OCI-LY3 (cell line): ENCODE data around the gene BTBD1.

Experiments
- H2AFZ ChIP-seq: fragments of 200-600, 300-600 bp; shearing (Covaris generic); 2 replicates; pipeline ENCODE4 v1.6.0; 2014; ENCODE audit warnings: antibody characterized with exemption, low read depth, low read length
- H3K27ac ChIP-seq: fragments of 200-600, 300-600 bp; sonication (generic); 2 replicates; pipeline ENCODE4 v1.5.1; 2014; ENCODE audit warnings: mild to moderate bottlenecking, low read length, moderate library complexity, mixed read lengths
- H3K27me3 ChIP-seq: fragments of 200-600, 300-600 bp; sonication (generic); 2 replicates; pipeline ENCODE4 v1.6.1; 2014; ENCODE audit warnings: low read depth, low read length, mixed read lengths
- H3K36me3 ChIP-seq: fragments of 200-600, 300-600 bp; sonication (generic); replicated peaks from 2 replicates; pipeline ENCODE3; 2014; ENCODE audit warnings: low read depth, low read length, mixed read lengths
- H3K4me1 ChIP-seq: fragments of 300-600, 200-600 bp; sonication (generic); 2 replicates; pipeline ENCODE4 v1.6.1; 2014; ENCODE audit warnings: low read length, mixed read lengths
- H3K4me2 ChIP-seq: fragments of 200-600, 300-600 bp; sonication (generic); 2 replicates; pipeline ENCODE4 v1.6.1; 2014; ENCODE audit warnings: low read length, mixed read lengths
- H3K4me3 ChIP-seq: fragments of 300-600, 200-600 bp; sonication (generic); 2 replicates; pipeline ENCODE4 v1.5.1; 2014; ENCODE audit warnings: antibody characterized with exemption, mild to moderate bottlenecking, low read length, moderate library complexity
- H3K79me2 ChIP-seq: fragments of 300-600, 200-600 bp; shearing (Covaris generic); 2 replicates; pipeline ENCODE4 v1.6.1; 2014; ENCODE audit warnings: mild to moderate bottlenecking, low read length, mixed read lengths
- H3K9ac ChIP-seq: fragments of 300-600, 200-600 bp; shearing (Covaris generic); 2 replicates; pipeline ENCODE4 v1.6.0; 2014; ENCODE audit warnings: mild to moderate bottlenecking, low read length, moderate library complexity
- H3K9me3 ChIP-seq: fragments of 200-600, 300-600 bp; shearing (Covaris generic); 2 replicates; pipeline ENCODE4 v1.6.1; 2014; ENCODE audit warnings: low read length, mixed read lengths; ENCODE audit not compliant: insufficient read depth
- H4K20me1 ChIP-seq: fragments of 200-600, 300-600 bp; sonication (generic); 2 replicates; pipeline ENCODE4 v1.6.1; 2016; ENCODE audit warnings: low read length, mixed read lengths; ENCODE audit not compliant: insufficient read depth
- EZH2phosphoT487 ChIP-seq: fragments of 200-600 bp; shearing (Covaris generic); IDR thresholded peaks from 2 replicates; pipeline ENCODE4 v1.6.1; 2018; ENCODE audit warnings: antibody characterized with exemption, mixed run types, low read depth
- TF ChIP-seq, protein P1 (sequence below): fragments of 200-600, 300-600 bp; sonication (generic); IDR thresholded peaks from 2 replicates; pipeline ENCODE4 v1.5.1; 2014; ENCODE audit warnings: antibody characterized with exemption, low read length, low read depth

Gene BTBD1

DNA sequence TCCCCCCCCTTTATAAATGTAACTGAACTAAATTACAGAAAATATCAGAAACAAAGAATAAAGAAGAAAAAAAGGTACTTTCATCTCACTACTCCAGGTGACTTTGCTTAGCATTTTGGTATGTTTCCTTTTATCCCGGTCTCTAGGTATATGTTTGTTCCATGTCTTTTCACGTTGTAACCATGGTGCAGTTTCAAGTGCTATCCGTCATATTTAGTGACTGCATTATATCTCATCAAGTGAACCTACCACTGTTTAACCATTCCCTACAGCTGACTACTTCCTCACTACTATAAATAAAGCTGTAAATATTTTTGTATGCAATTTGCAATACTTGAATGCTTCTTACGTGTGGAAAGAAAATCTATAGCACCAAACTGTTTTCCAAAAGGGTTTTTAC lies 2.2 kb downstream of the BTBD1 start:
- Histone ChIP-seq H3K9ac (peak overlapping the region; percentile 90), H3K4me3 (peak overlapping the region; percentile 84), H3K4me2 (peak overlapping the region; percentile 97), H4K20me1 (peaks cover 52% of the 10 kb centered on the region), H2AFZ (no peak overlapping the region), H3K9me3 (no peaks in the 10 kb centered on the region), H3K4me1 (peaks cover 55% of the 10 kb centered on the region), H3K79me2 (peaks cover 72% of the 10 kb centered on the region), H3K36me3 (peaks cover 21% of the 10 kb centered on the region), H3K27ac (peak overlapping the region; percentile 86), H3K27me3 (no peaks in the 10 kb centered on the region)
- no peak for TF ChIP-seq EZH2phosphoT487
- TF ChIP-seq, protein P1, sequence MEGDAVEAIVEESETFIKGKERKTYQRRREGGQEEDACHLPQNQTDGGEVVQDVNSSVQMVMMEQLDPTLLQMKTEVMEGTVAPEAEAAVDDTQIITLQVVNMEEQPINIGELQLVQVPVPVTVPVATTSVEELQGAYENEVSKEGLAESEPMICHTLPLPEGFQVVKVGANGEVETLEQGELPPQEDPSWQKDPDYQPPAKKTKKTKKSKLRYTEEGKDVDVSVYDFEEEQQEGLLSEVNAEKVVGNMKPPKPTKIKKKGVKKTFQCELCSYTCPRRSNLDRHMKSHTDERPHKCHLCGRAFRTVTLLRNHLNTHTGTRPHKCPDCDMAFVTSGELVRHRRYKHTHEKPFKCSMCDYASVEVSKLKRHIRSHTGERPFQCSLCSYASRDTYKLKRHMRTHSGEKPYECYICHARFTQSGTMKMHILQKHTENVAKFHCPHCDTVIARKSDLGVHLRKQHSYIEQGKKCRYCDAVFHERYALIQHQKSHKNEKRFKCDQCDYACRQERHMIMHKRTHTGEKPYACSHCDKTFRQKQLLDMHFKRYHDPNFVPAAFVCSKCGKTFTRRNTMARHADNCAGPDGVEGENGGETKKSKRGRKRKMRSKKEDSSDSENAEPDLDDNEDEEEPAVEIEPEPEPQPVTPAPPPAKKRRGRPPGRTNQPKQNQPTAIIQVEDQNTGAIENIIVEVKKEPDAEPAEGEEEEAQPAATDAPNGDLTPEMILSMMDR: no peak

DNA sequence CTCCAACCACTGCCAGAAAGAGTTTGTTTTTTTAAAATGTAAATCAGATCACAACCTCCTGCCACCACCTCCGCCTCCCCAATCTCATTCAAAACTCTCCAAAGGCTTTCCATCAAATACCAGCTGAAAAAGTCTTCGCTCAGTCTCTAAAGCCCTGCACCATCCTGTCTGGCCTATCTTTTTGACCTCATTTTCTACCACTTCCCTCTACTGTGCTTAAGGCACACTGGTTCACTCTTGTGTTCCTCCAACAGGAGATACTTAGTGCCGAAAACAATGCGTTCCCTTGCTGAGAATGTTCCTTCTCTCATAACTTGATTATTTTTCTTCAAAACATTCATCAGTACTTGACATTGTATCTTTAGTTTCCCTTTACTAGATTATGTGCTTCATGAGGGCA lies 3.5 kb downstream of the BTBD1 start:
- peaks cover 21% of the 10 kb centered on the region for H3K36me3 ChIP-seq
- H3K4me2 ChIP-seq: peak overlapping the region; percentile 97
- peak overlapping the region; percentile 84 for H3K4me3 ChIP-seq
- peaks cover 85% of the 10 kb centered on the region for H3K79me2 ChIP-seq
- H3K9me3 ChIP-seq: no peaks in the 10 kb centered on the region
- H2AFZ ChIP-seq: no peak overlapping the region
- peak overlapping the region; percentile 86 for H3K27ac ChIP-seq
- peaks cover 55% of the 10 kb centered on the region for H3K4me1 ChIP-seq
- TF ChIP-seq EZH2phosphoT487: no peak
- TF ChIP-seq, protein P1: no peak
- peaks cover 65% of the 10 kb centered on the region for H4K20me1 ChIP-seq
- peak overlapping the region; percentile 90 for H3K9ac ChIP-seq
- H3K27me3 ChIP-seq: no peaks in the 10 kb centered on the region

DNA sequence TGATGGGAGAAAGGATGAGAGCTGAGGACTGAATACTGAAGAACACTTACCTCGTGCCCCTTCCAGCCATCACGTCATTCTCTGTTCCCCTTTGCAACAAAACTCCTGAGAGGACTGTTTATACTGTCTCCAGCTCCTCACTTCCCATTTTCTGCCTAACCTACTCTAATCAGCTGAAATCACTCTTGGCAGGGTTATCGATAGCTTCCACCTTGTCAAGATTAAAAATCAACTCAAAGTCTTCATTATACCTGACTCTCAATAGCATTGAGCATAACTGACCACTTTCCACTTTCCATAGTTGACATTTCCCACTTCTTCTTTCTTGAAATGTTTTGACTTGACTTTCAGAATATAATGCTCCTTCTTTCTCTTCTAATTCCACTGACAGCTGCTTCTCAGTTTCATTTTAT lies 4.3 kb downstream of the BTBD1 start:
- TF ChIP-seq, protein P1: no peak
- peak overlapping the region; percentile 31; the same call in 1 of the 2 replicates for H3K9ac ChIP-seq
- peak overlapping the region; percentile 97 for H3K4me2 ChIP-seq
- H2AFZ ChIP-seq: no peak overlapping the region
- H3K36me3 ChIP-seq: peaks cover 24% of the 10 kb centered on the region
- no peaks in the 10 kb centered on the region for H3K27me3 ChIP-seq
- H3K4me1 ChIP-seq: peaks cover 49% of the 10 kb centered on the region
- H4K20me1 ChIP-seq: peaks cover 71% of the 10 kb centered on the region
- H3K4me3 ChIP-seq: peak overlapping the region; percentile 84
- no peaks in the 10 kb centered on the region for H3K9me3 ChIP-seq
- peak overlapping the region; percentile 86 for H3K27ac ChIP-seq
- H3K79me2 ChIP-seq: peaks cover 93% of the 10 kb centered on the region

DNA sequence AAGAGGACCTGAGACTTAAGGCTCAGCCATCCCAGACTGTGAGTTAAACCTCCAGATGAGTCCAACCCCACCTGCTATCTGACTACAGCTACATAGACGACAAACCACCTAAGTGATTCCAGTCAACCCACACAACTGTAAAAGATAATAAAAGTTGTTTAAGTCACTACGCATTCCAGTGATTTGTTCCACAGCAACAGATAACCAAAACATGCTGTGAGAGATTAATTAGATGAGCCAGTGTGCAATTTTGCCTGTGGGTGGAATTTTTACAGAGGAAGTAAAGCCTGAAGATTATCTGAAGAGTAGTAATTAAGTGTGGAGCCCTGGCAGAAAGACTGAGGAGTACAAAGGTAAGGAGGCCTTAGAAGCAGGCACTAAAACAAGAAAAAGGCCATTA lies 5.4 kb downstream of the BTBD1 start:
- Histone ChIP-seq H3K9me3 (no peaks in the 10 kb centered on the region), H3K79me2 (peaks cover 100% of the 10 kb centered on the region), H3K4me2 (peak overlapping the region; percentile 97), H3K9ac (no peak overlapping the region), H2AFZ (no peak overlapping the region), H3K4me3 (no peak overlapping the region), H3K27me3 (no peaks in the 10 kb centered on the region), H3K36me3 (peaks cover 24% of the 10 kb centered on the region), H3K27ac (peak overlapping the region; percentile 86; the same call in 1 of the 2 replicates), H4K20me1 (peaks cover 82% of the 10 kb centered on the region), H3K4me1 (peaks cover 45% of the 10 kb centered on the region)
- no peak for TF ChIP-seq EZH2phosphoT487
- TF ChIP-seq, protein P1: no peak
